Gastrocnemius medialis (tissue), 4 donors: Measurements from ENCODE around the gene SIN3B. TPM values are rescaled to one million over a fixed set of nuclear protein-coding genes. Genes with fewer than 3 reads are reported as not detected.

Source experiments
- ATAC-seq, 2 donors: fragments of 150-250 bp; one replicate each; pipeline ENCODE4 v1.9.1; 2016
- DNase-seq, 2 donors: peaks; one replicate each; pipeline ENCODE4 v3.0.0-alpha.2; 2019
- H3K27ac ChIP-seq, 4 donors: fragments of 200-600 bp; sonication (generic); 1 replicate in 1 of 4; 2 replicates in 3 of 4; pipeline ENCODE4 v1.5.1; 2016 to 2018; ENCODE audit warnings: mild to moderate bottlenecking in 2 of 4, moderate library complexity in 1 of 4
- H3K27me3 ChIP-seq, 3 donors: fragments of 200-600 bp; sonication (generic) in 2 of 3; 1 replicate in 1 of 3; 2 replicates in 2 of 3; pipeline versions ENCODE4 v1.5.1 to v1.6.0; 2016 to 2019; ENCODE audit warnings: mild to moderate bottlenecking in 1 of 3, moderate library complexity in 1 of 3
- H3K36me3 ChIP-seq, 2 donors: fragments of 200-600 bp; sonication (generic) in 1 of 2; one replicate each; pipeline ENCODE4 v1.5.1; 2017 to 2018
- H3K4me1 ChIP-seq, 2 donors: fragments of 200-600 bp; sonication (generic) in 1 of 2; one replicate each; pipeline ENCODE4 v1.5.1; 2016 to 2017; ENCODE audit warnings: mild to moderate bottlenecking in 2 of 2
- H3K4me3 ChIP-seq, 4 donors: fragments of 200-600 bp; sonication (generic) in 3 of 4; 1 replicate in 1 of 4; 2 replicates in 3 of 4; pipeline ENCODE4 v1.5.1; 2016 to 2019; ENCODE audit warnings: mild to moderate bottlenecking in 2 of 4
- H3K9me3 ChIP-seq, 3 donors: fragments of 200-600 bp; sonication (generic) in 2 of 3; 1 replicate in 1 of 3; 2 replicates in 2 of 3; pipeline ENCODE4 v1.5.1; 2016 to 2019
- CTCF ChIP-seq, 5 experiments: fragments of 450-650 bp in 3 of 5; fragments of 200-600 bp in 2 of 5; sonication (generic) in 2 of 5; IDR thresholded peaks in 4 of 5; conservative IDR thresholded peaks in 1 of 5; 1 replicate in 4 of 5; 2 replicates in 1 of 5; pipeline ENCODE4 v1.5.1; 2016 to 2019; ENCODE audit warnings: antibody characterized with exemption in 5 of 5, mild to moderate bottlenecking in 3 of 5, moderate library complexity in 3 of 5
- POLR2A ChIP-seq, 2 donors: fragments of 450-650 bp; IDR thresholded peaks; one replicate each; pipeline ENCODE4 v1.6.1; 2017; ENCODE audit warnings: antibody characterized with exemption in 2 of 2, mild to moderate bottlenecking in 2 of 2, moderate library complexity in 2 of 2
- in situ Hi-C, 4 donors: fragments of 200-750 bp; cut with MboI; loops; one replicate each; pipeline versions ENCODE4 v1.15.0 to v1.8.0; 2017; ENCODE audit warnings: low sequenced_read_pairs in 4 of 4
- intact Hi-C: fragments of 100-400 bp; cut with DNase I; formaldehyde crosslinking; loops from one replicate; pipeline ENCODE4 v1.15.1; 2023; ENCODE audit warnings: low total_unique reads
- total RNA-seq, 4 donors: library from RNA; depleted of rRNA; stranded (reverse); fragments of >200 nt; gene quantifications; one replicate each; pipeline versions ENCODE4 v1.1.0 to v1.2.3, GENCODE V29; 2016

The SIN3B gene
- total RNA-seq, 4 donors from 2014 or later, result 11.6 to 15.2 (median 14.3) TPM

GRCh38 chr19:16895467-16896145 lies 66.4 kb downstream of the SIN3B start:
- Histone ChIP-seq H3K9me3 (no peaks in the 10 kb centered on the region), H3K4me1 (peaks cover 0 to 7% of the 10 kb centered on the region in 2 donors), H3K4me3 (peak overlapping the region in 3 of 4 donors; percentile 46 to 58 (median 54)), H3K36me3 (no peaks in the 10 kb centered on the region), H3K27ac (peak overlapping the region in 2 of 4 donors; percentile 64 to 74), H3K27me3 (peaks cover 15 to 25% (median 21%) of the 10 kb centered on the region in 3 donors)
- in situ Hi-C loops, result no loop called here
- ATAC-seq (no peak), DNase-seq (no peak)
- intact Hi-C loops, result no loop called here
- TF ChIP-seq POLR2A (IDR thresholded peaks at IDR 0.05) (no peak), CTCF (IDR thresholded peaks at IDR 0.05 in 4 of 5, conservative IDR thresholded peaks at IDR 0.05 in 1 of 5) (no peak)

GRCh38 chr19:16896146-16897028 lies 67.2 kb downstream of the SIN3B start:
- no peak for TF ChIP-seq CTCF (IDR thresholded peaks at IDR 0.05 in 4 of 5, conservative IDR thresholded peaks at IDR 0.05 in 1 of 5)
- TF ChIP-seq POLR2A (IDR thresholded peaks at IDR 0.05), result peak; percentile 39 to 51
- Histone ChIP-seq H3K4me3 (peak overlapping the region; percentile 46 to 62 (median 56)), H3K9me3 (no peaks in the 10 kb centered on the region), H3K27me3 (peaks cover 15 to 25% (median 21%) of the 10 kb centered on the region in 3 donors), H3K4me1 (peaks cover 0 to 7% of the 10 kb centered on the region in 2 donors), H3K27ac (peak overlapping the region in 3 of 4 donors; percentile 64 to 77 (median 74)), H3K36me3 (no peaks in the 10 kb centered on the region)
- ATAC-seq (peak in 1 of 2 donors; percentile 20), DNase-seq (no peak)
- intact Hi-C loops, result no loop called here
- in situ Hi-C loops, result no loop called here

- H3K9me3 ChIP-seq, result no peaks in the 10 kb centered on the region
- H3K4me1 ChIP-seq, result peaks cover 0 to 7% of the 10 kb centered on the region in 2 donors
- in situ Hi-C loops (no loop called here), intact Hi-C loops (no loop called here)
- peak overlapping the region; percentile 32 to 76 (median 67) for H3K27ac ChIP-seq
- H3K36me3 ChIP-seq, result no peaks in the 10 kb centered on the region
- DNase-seq (peak; percentile 81 to 85), ATAC-seq (peak; percentile 82 to 89)
- TF ChIP-seq POLR2A (IDR thresholded peaks at IDR 0.05), result peak in 1 of 2 donors; percentile 56
- TF ChIP-seq CTCF (IDR thresholded peaks at IDR 0.05 in 4 of 5, conservative IDR thresholded peaks at IDR 0.05 in 1 of 5), result no peak
- peaks cover 15 to 25% (median 21%) of the 10 kb centered on the region in 3 donors for H3K27me3 ChIP-seq
- peak overlapping the region; percentile 49 to 69 (median 54) for H3K4me3 ChIP-seq
Observed at GRCh38 chr19:16897029-16897855, 68.0 kb downstream of the SIN3B start.

- in situ Hi-C loops, result no loop called here
- no peak for DNase-seq
Observed at GRCh38 chr19:16897856-16898161, 68.6 kb downstream of the SIN3B start.

More at GRCh38 chr19:16897856-16898161, 68.6 kb downstream of the SIN3B start:
- no peak for TF ChIP-seq POLR2A (IDR thresholded peaks at IDR 0.05)
- no peak for TF ChIP-seq CTCF (IDR thresholded peaks at IDR 0.05 in 4 of 5, conservative IDR thresholded peaks at IDR 0.05 in 1 of 5)
- Histone ChIP-seq H3K36me3 (no peaks in the 10 kb centered on the region), H3K27ac (peak overlapping the region; percentile 32 to 76 (median 67)), H3K9me3 (no peaks in the 10 kb centered on the region), H3K4me1 (peaks cover 0 to 7% of the 10 kb centered on the region in 2 donors), H3K27me3 (peaks cover 15 to 25% (median 21%) of the 10 kb centered on the region in 3 donors), H3K4me3 (peak overlapping the region; percentile 49 to 69 (median 54))
- intact Hi-C loops, result no loop called here
- no peak for ATAC-seq
